Mesothelial cell of epicardium (in vitro differentiated cells): Measurements from ENCODE around the gene PDE7B. TPM values are rescaled to one million over a fixed set of nuclear protein-coding genes. Genes with fewer than 3 reads are reported as not detected.

Experiments used
- DNase-seq, 2 experiments: peaks; one replicate each; pipeline ENCODE4 v3.0.0; 2021; ENCODE audit warnings: low spot score in 2 of 2; ENCODE audit not compliant: unreplicated experiment in 2 of 2
- H3K27ac Mint-ChIP-seq: 2 replicates; pipeline ENCODE4 v1.8.0; 2021; ENCODE audit warnings: mixed read lengths
- H3K27me3 Mint-ChIP-seq: 2 replicates; pipeline ENCODE4 v1.8.0; 2021; ENCODE audit warnings: low read depth, mixed read lengths
- H3K36me3 Mint-ChIP-seq: 2 replicates; pipeline ENCODE4 v1.8.0; 2021; ENCODE audit warnings: mixed read lengths
- H3K4me1 Mint-ChIP-seq: 2 replicates; pipeline ENCODE4 v1.8.0; 2021; ENCODE audit warnings: mixed read lengths
- H3K4me3 Mint-ChIP-seq: 2 replicates; pipeline ENCODE4 v1.8.0; 2021; ENCODE audit warnings: mild to moderate bottlenecking, moderate library complexity, mixed read lengths
- H3K9me3 Mint-ChIP-seq: 2 replicates; pipeline ENCODE4 v1.8.0; 2021; ENCODE audit warnings: mixed read lengths
- CTCF ChIP-seq: fragments of 200-600 bp; sonication (generic); IDR thresholded peaks from one replicate; pipeline ENCODE4 v1.5.0; 2021; ENCODE audit warnings: antibody characterized with exemption; ENCODE audit not compliant: unreplicated experiment
- total RNA-seq: library from RNA; stranded (reverse); gene quantifications from 3 replicates; pipeline ENCODE4 v1.2.1, GENCODE V29; 2021

PDE7B gene
- total RNA-seq, 1 donor from 2014 or later: 18.2 TPM

DNA sequence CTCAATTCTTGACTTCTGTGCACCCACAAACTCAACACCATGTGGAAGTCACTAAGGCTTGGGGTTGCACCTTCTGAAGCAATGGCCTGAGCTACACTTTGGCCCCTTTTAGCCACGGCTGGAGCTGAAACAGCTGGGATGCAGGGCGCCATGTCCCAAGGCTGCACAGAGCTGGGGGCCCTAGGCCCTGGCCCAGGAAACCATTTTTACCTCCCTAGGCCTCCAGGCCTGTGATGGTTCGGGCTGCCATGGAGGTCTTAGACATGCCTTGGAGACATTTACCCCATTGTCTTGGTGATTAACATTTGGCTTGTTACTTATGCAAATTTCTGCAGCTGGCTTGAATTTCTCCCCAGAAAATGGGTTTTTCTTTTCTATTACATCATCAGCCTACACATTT, 311.8 kb downstream of the PDE7B start:
- no peak for TF ChIP-seq CTCF
- H3K36me3 Mint-ChIP-seq: peaks cover 49% of the 10 kb centered on the region
- H3K9me3 Mint-ChIP-seq: peaks cover 28% of the 10 kb centered on the region
- H3K27ac Mint-ChIP-seq: no peak overlapping the region
- DNase-seq: no peak
- no peak overlapping the region for H3K4me3 Mint-ChIP-seq
- H3K4me1 Mint-ChIP-seq: peaks cover 11% of the 10 kb centered on the region
- H3K27me3 Mint-ChIP-seq: no peaks in the 10 kb centered on the region

GRCh38 chr6:136166815-136167214, 315.3 kb downstream of the PDE7B start:
- no peaks in the 10 kb centered on the region for H3K27me3 Mint-ChIP-seq
- no peak for DNase-seq
- H3K4me1 Mint-ChIP-seq: no peaks in the 10 kb centered on the region
- peaks cover 28% of the 10 kb centered on the region for H3K9me3 Mint-ChIP-seq
- TF ChIP-seq CTCF: no peak
- H3K36me3 Mint-ChIP-seq: peaks cover 52% of the 10 kb centered on the region
- H3K27ac Mint-ChIP-seq: no peak overlapping the region
- H3K4me3 Mint-ChIP-seq: no peak overlapping the region

DNA sequence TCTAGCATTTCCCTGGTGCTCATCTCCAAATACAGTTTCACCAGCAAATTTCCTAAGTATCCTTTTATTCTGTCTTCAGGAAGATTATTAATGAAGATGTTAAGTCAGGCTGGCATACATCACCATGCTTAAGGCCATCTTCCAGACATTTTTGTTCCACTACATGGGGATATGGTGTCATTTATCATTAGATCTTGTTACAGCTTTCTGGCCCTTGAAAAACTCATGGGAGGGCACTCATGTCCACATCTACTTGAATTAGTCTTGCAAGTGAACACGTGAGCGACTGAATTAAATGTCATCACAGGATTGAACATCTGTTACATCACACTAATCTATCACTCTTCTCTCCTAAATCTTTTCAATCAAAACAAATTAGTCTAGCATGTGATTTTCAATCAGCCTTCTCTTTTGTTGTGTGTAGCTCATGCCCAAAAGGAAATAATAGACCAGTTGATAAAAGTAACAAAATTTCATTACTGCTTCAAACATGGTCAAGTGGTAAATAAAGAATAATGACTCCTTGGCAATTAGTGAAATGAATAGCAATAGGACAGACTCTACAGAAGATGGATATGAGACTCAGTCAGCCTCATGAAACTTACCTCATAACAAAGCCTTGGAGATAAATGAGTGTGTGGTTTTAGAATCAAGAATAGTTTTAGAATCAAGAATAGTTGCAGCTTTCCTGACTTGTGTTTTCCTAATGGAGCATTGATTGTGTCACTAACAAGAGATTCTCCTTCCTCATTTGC, 318.1 kb downstream of the PDE7B start:
- H3K9me3 Mint-ChIP-seq: peaks cover 22% of the 10 kb centered on the region
- H3K4me1 Mint-ChIP-seq: peaks cover 14% of the 10 kb centered on the region
- no peaks in the 10 kb centered on the region for H3K27me3 Mint-ChIP-seq
- peaks cover 45% of the 10 kb centered on the region for H3K36me3 Mint-ChIP-seq
- no peak for DNase-seq
- no peak overlapping the region for H3K27ac Mint-ChIP-seq
- no peak for TF ChIP-seq CTCF
- no peak overlapping the region for H3K4me3 Mint-ChIP-seq

DNA sequence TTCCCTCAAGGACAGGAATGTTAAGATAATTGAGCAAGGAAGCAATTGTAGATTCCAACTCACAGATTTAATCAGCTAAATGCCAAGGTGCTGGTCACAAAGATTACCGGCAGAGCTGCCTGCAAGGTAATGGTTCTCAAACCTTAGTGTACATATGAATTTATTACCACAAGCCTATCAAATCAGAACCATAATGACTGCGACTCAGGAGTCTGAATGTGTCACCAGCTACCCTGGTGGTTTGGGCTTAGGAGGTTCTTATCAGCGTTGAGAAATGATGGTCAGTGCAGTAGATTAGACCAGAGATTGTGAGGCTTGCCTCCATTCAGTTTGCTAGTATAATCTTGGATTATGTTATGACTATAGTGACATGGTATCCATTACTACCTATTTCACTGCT, 319.7 kb downstream of the PDE7B start:
- TF ChIP-seq CTCF: no peak
- Mint-ChIP-seq H3K4me3 (no peak overlapping the region), H3K27ac (no peak overlapping the region), H3K9me3 (peaks cover 18% of the 10 kb centered on the region), H3K27me3 (no peaks in the 10 kb centered on the region), H3K36me3 (peaks cover 34% of the 10 kb centered on the region), H3K4me1 (peaks cover 17% of the 10 kb centered on the region)
- DNase-seq: no peak

GRCh38 chr6:136173519-136174507, 322.3 kb downstream of the PDE7B start:
- no peak overlapping the region for H3K4me3 Mint-ChIP-seq
- peaks cover 21% of the 10 kb centered on the region for H3K4me1 Mint-ChIP-seq
- DNase-seq: no peak
- no peaks in the 10 kb centered on the region for H3K27me3 Mint-ChIP-seq
- H3K9me3 Mint-ChIP-seq: peaks cover 5% of the 10 kb centered on the region
- no peak for TF ChIP-seq CTCF
- peak overlapping the region; percentile 51 for H3K27ac Mint-ChIP-seq
- H3K36me3 Mint-ChIP-seq: peaks cover 16% of the 10 kb centered on the region
